H1 (cell line): ENCODE measurements around the gene DNASE1.

Experiments
- CBX8 ChIP-seq: fragments of 300-800, 300-1000 bp; sonication (generic); IDR thresholded peaks from 2 replicates; pipeline ENCODE4 v1.7.1; 2016; ENCODE audit warnings: low read depth, low read length, borderline replicate concordance
- CEBPB ChIP-seq: IDR thresholded peaks from 2 replicates; pipeline ENCODE4 v1.6.1; 2012; ENCODE audit warnings: low read depth, low read length
- CTCF ChIP-seq, 3 experiments: IDR thresholded peaks; 1 replicate in 2 of 3; 2 replicates in 1 of 3; pipeline versions ENCODE4 v1.5.1 to v1.6.1; 2011; ENCODE audit warnings: low read length in 3 of 3, mild to moderate bottlenecking in 3 of 3, inconsistent platforms in 2 of 3, low read depth in 1 of 3, moderate library complexity in 1 of 3; ENCODE audit not compliant: insufficient read depth in 1 of 3; ENCODE audit errors: control extremely low read depth in 1 of 3
- EGR1 ChIP-seq: IDR thresholded peaks from 2 replicates; pipeline ENCODE4 v1.6.1; 2011; ENCODE audit warnings: low read depth, low read length, borderline replicate concordance
- EP300 ChIP-seq, 2 experiments: IDR thresholded peaks; 1 replicate in 1 of 2; 2 replicates in 1 of 2; pipeline ENCODE4 v1.6.1; 2011 to 2012; ENCODE audit warnings: low read depth in 2 of 2, low read length in 2 of 2, mild to moderate bottlenecking in 2 of 2, borderline replicate concordance in 1 of 2, inconsistent platforms in 1 of 2, moderate library complexity in 1 of 2
- GABPA ChIP-seq: IDR thresholded peaks from 2 replicates; pipeline ENCODE4 v1.6.1; 2011; ENCODE audit warnings: mild to moderate bottlenecking, low read length, moderate library complexity, borderline replicate concordance; ENCODE audit not compliant: insufficient read depth
- HDAC2 ChIP-seq, 2 experiments: fragments of 300-600 bp in 1 of 2; sonication (generic) in 1 of 2; IDR thresholded peaks; 2 replicates each; pipeline ENCODE4 v1.6.1; 2011 to 2012; ENCODE audit warnings: low read depth in 2 of 2, low read length in 2 of 2, mild to moderate bottlenecking in 2 of 2, moderate library complexity in 2 of 2, borderline replicate concordance in 1 of 2, inconsistent platforms in 1 of 2
- JUND ChIP-seq: IDR thresholded peaks from 2 replicates; pipeline ENCODE4 v1.6.1; 2011; ENCODE audit warnings: mild to moderate bottlenecking, improper control_type of control experiment, low read length
- RFX5 ChIP-seq: IDR thresholded peaks from 2 replicates; pipeline ENCODE4 v1.6.1; 2011; ENCODE audit warnings: low read depth, low read length, improper control_type of control experiment, borderline replicate concordance
- SAP30 ChIP-seq: fragments of 300-600 bp; sonication (generic); IDR thresholded peaks from 2 replicates; pipeline ENCODE4 v1.7.1; 2012; ENCODE audit warnings: low read length, moderate library complexity, mild to moderate bottlenecking, inconsistent platforms; ENCODE audit not compliant: insufficient read depth, insufficient replicate concordance
- TAF1 ChIP-seq: IDR thresholded peaks from 2 replicates; pipeline ENCODE4 v1.6.1; 2011; ENCODE audit warnings: mild to moderate bottlenecking, low read depth, low read length
- TEAD4 ChIP-seq: IDR thresholded peaks from 2 replicates; pipeline ENCODE4 v1.6.1; 2012; ENCODE audit warnings: low read depth, low read length, inconsistent platforms, mixed read lengths
- TF ChIP-seq, protein P1 (sequence below): IDR thresholded peaks from 2 replicates; pipeline ENCODE4 v1.6.1; 2012; ENCODE audit warnings: inconsistent platforms

- TF ChIP-seq CTCF (IDR thresholded peaks at IDR 0.05; ENCODE audit: control extremely low read depth in 1 of 3, insufficient read depth in 1 of 3, low read depth in 1 of 3, low read length in 3 of 3) = no peak
- no peak for TF ChIP-seq GABPA
- TF ChIP-seq SAP30 = no peak
- no peak for TF ChIP-seq CBX8
- TF ChIP-seq EGR1 = no peak
- TF ChIP-seq CEBPB = no peak
- TF ChIP-seq TEAD4 = no peak
- no peak for TF ChIP-seq EP300 (IDR thresholded peaks at IDR 0.05; ENCODE audit: borderline replicate concordance in 1 of 2, low read depth in 2 of 2, low read length in 2 of 2)
- TF ChIP-seq TAF1 = no peak
- no peak for TF ChIP-seq RFX5
- TF ChIP-seq, protein P1, sequence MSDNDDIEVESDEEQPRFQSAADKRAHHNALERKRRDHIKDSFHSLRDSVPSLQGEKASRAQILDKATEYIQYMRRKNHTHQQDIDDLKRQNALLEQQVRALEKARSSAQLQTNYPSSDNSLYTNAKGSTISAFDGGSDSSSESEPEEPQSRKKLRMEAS = no peak
- no peak for TF ChIP-seq HDAC2 (IDR thresholded peaks at IDR 0.05; ENCODE audit: borderline replicate concordance in 1 of 2, low read depth in 2 of 2, low read length in 2 of 2)
- TF ChIP-seq JUND = no peak
These were observed 9.4 kb upstream of the DNASE1 start for GRCh38 chr16:3645108-3645503.
